ENCODE measurements around the gene PASD1.

- no peak for TF ChIP-seq CTCF (IDR thresholded peaks at IDR 0.05; ENCODE audit: borderline replicate concordance, extremely low read depth, low read length, poor library complexity, severe bottlenecking)
- no peak for TF ChIP-seq EZH2 (IDR thresholded peaks at IDR 0.05; ENCODE audit: borderline replicate concordance, low read depth, low read length, severe bottlenecking)
Measured at GRCh38 chrX:151708821-151709220, 145.3 kb downstream of the PASD1 start.
